ACC112 (cell line): Measurements from ENCODE around the gene MOV10L1.

Source experiments
- H2AFZ ChIP-seq: fragments of 200-600 bp; sonication (generic); one replicate; pipeline ENCODE4 v1.6.0; 2017; ENCODE audit warnings: antibody characterized with exemption, low read length; ENCODE audit not compliant: unreplicated experiment
- H3K27ac ChIP-seq: fragments of 200-600 bp; sonication (generic); 2 replicates; pipeline ENCODE4 v1.5.1; 2014; ENCODE audit warnings: low read depth, mild to moderate bottlenecking, antibody characterized with exemption, low read length, moderate library complexity
- H3K27me3 ChIP-seq: fragments of 200-600 bp; sonication (generic); 2 replicates; pipeline ENCODE4 v1.6.1; 2014; ENCODE audit warnings: mild to moderate bottlenecking, antibody characterized with exemption, low read length, moderate library complexity, mixed read lengths; ENCODE audit not compliant: insufficient read depth
- H3K36me3 ChIP-seq: fragments of 200-600 bp; sonication (generic); 2 replicates; pipeline ENCODE4 v1.6.1; 2016; ENCODE audit warnings: mild to moderate bottlenecking, antibody characterized with exemption, low read length, moderate library complexity, mixed read lengths; ENCODE audit not compliant: insufficient read depth
- H3K4me1 ChIP-seq: fragments of 200-600 bp; sonication (generic); one replicate; pipeline ENCODE4 v1.6.1; 2016; ENCODE audit warnings: low read length, mixed read lengths; ENCODE audit not compliant: insufficient read depth, unreplicated experiment, control insufficient read depth
- H3K4me3 ChIP-seq: fragments of 200-600 bp; sonication (generic); 2 replicates; pipeline ENCODE4 v1.5.1; 2014; ENCODE audit warnings: mild to moderate bottlenecking, low read depth, low read length
- H3K79me2 ChIP-seq: fragments of 200-600 bp; sonication (generic); one replicate; pipeline ENCODE4 v1.6.0; 2016; ENCODE audit warnings: low read length; ENCODE audit not compliant: control insufficient read depth, unreplicated experiment, insufficient read depth

Gene MOV10L1

GRCh38 chr22:50150161-50151129, 60.6 kb downstream of the MOV10L1 start:
- Histone ChIP-seq H3K4me3 (no peak overlapping the region), H3K4me1 (no peaks in the 10 kb centered on the region), H3K27ac (no peak overlapping the region), H2AFZ (no peak overlapping the region), H3K79me2 (no peaks in the 10 kb centered on the region), H3K27me3 (no peaks in the 10 kb centered on the region), H3K36me3 (no peaks in the 10 kb centered on the region)

- H3K4me3 ChIP-seq = no peak overlapping the region
- no peaks in the 10 kb centered on the region for H3K79me2 ChIP-seq
- H3K27me3 ChIP-seq = no peaks in the 10 kb centered on the region
- no peaks in the 10 kb centered on the region for H3K4me1 ChIP-seq
- H3K27ac ChIP-seq = no peak overlapping the region
- no peaks in the 10 kb centered on the region for H3K36me3 ChIP-seq
- no peak overlapping the region for H2AFZ ChIP-seq
Observed at GRCh38 chr22:50151571-50152537, 62.0 kb downstream of the MOV10L1 start.

- no peak overlapping the region for H2AFZ ChIP-seq
- no peaks in the 10 kb centered on the region for H3K4me1 ChIP-seq
- no peak overlapping the region for H3K4me3 ChIP-seq
- no peaks in the 10 kb centered on the region for H3K27me3 ChIP-seq
- no peaks in the 10 kb centered on the region for H3K36me3 ChIP-seq
- H3K27ac ChIP-seq = no peak overlapping the region
- H3K79me2 ChIP-seq = no peaks in the 10 kb centered on the region
Observed at GRCh38 chr22:50153056-50153755, 63.4 kb downstream of the MOV10L1 start.

- H3K27me3 ChIP-seq = no peaks in the 10 kb centered on the region
- H2AFZ ChIP-seq = no peak overlapping the region
- H3K27ac ChIP-seq = no peak overlapping the region
- H3K4me3 ChIP-seq = no peak overlapping the region
- no peaks in the 10 kb centered on the region for H3K36me3 ChIP-seq
- H3K79me2 ChIP-seq = no peaks in the 10 kb centered on the region
- H3K4me1 ChIP-seq = no peaks in the 10 kb centered on the region
Observed at GRCh38 chr22:50153756-50154140, 63.9 kb downstream of the MOV10L1 start.

- no peak overlapping the region for H3K27ac ChIP-seq
- no peaks in the 10 kb centered on the region for H3K27me3 ChIP-seq
- no peaks in the 10 kb centered on the region for H3K4me1 ChIP-seq
- no peak overlapping the region for H2AFZ ChIP-seq
- no peaks in the 10 kb centered on the region for H3K36me3 ChIP-seq
- no peak overlapping the region for H3K4me3 ChIP-seq
- no peaks in the 10 kb centered on the region for H3K79me2 ChIP-seq
Observed at GRCh38 chr22:50157709-50158375, 68.0 kb downstream of the MOV10L1 start.

- no peaks in the 10 kb centered on the region for H3K36me3 ChIP-seq
- no peaks in the 10 kb centered on the region for H3K79me2 ChIP-seq
- no peak overlapping the region for H3K4me3 ChIP-seq
- H3K27me3 ChIP-seq = no peaks in the 10 kb centered on the region
- H3K4me1 ChIP-seq = no peaks in the 10 kb centered on the region
- H3K27ac ChIP-seq = no peak overlapping the region
- no peak overlapping the region for H2AFZ ChIP-seq
Observed at GRCh38 chr22:50160947-50161346, 71.1 kb downstream of the MOV10L1 start.

- H3K4me1 ChIP-seq = no peaks in the 10 kb centered on the region
- no peak overlapping the region for H2AFZ ChIP-seq
- no peaks in the 10 kb centered on the region for H3K27me3 ChIP-seq
- no peaks in the 10 kb centered on the region for H3K79me2 ChIP-seq
- no peak overlapping the region for H3K27ac ChIP-seq
- no peak overlapping the region for H3K4me3 ChIP-seq
- H3K36me3 ChIP-seq = no peaks in the 10 kb centered on the region
Observed at GRCh38 chr22:50161508-50162390, 71.9 kb downstream of the MOV10L1 start.

- Histone ChIP-seq H3K27ac (no peak overlapping the region), H2AFZ (no peak overlapping the region), H3K4me3 (no peak overlapping the region), H3K27me3 (no peaks in the 10 kb centered on the region), H3K36me3 (no peaks in the 10 kb centered on the region), H3K79me2 (no peaks in the 10 kb centered on the region), H3K4me1 (no peaks in the 10 kb centered on the region)
Observed at GRCh38 chr22:50162391-50162956, 72.7 kb downstream of the MOV10L1 start.

- H3K4me1 ChIP-seq = no peaks in the 10 kb centered on the region
- no peak overlapping the region for H3K4me3 ChIP-seq
- H3K36me3 ChIP-seq = no peaks in the 10 kb centered on the region
- no peak overlapping the region for H3K27ac ChIP-seq
- no peaks in the 10 kb centered on the region for H3K27me3 ChIP-seq
- no peaks in the 10 kb centered on the region for H3K79me2 ChIP-seq
- H2AFZ ChIP-seq = no peak overlapping the region
Observed at GRCh38 chr22:50165436-50166123, 75.8 kb downstream of the MOV10L1 start.
